CD4-positive, alpha-beta T cell (primary cell): ENCODE data around the gene POP5. TPM values are rescaled to one million over a fixed set of nuclear protein-coding genes. Genes with fewer than 3 reads are reported as not detected.
"Not testable (repeated sequence)": the region's sequence is repeated elsewhere in the genome, so short reads cannot be mapped to it uniquely, and the experiment has no call there.

Source experiments
- ATAC-seq: fragments of 200-7000 bp; cut with Tn5 transposase; one replicate; pipeline ENCODE4 v1.10.0; 2022; ENCODE audit warnings: mild to moderate bottlenecking; ENCODE audit not compliant: poor library complexity
- CTCF ChIA-PET: fragments of 350-600 bp; sonication (Branson Sonifier 250); formaldehyde crosslinking; loops from one replicate; lab custom pipeline; 2021; ENCODE audit warnings: antibody characterized with exemption, inconsistent platforms; lab: Charles Lee
- POLR2A ChIA-PET: fragments of 350-600 bp; sonication (Branson Sonifier 250); formaldehyde crosslinking; loops from one replicate; lab custom pipeline; 2021; ENCODE audit warnings: antibody characterized with exemption, inconsistent platforms; lab: Charles Lee
- DNase-seq, 14 experiments: peaks; one replicate each; pipeline ENCODE4 v3.0.0-alpha.2; 2013 to 2020; ENCODE audit warnings: mixed read lengths in 2 of 14
- H3K27ac ChIP-seq, 2 donors: one replicate each; pipeline versions ENCODE4 v1.5.1 to v1.7.0; 2013; ENCODE audit warnings: low read length in 2 of 2, low read depth in 1 of 2, mild to moderate bottlenecking in 1 of 2
- H3K27me3 ChIP-seq, 2 experiments: 1 replicate in 1 of 2; 2 replicates in 1 of 2; pipeline versions ENCODE4 v1.6.1 to v1.7.0; 2013; ENCODE audit warnings: low read length in 2 of 2, control low read depth in 1 of 2, mild to moderate bottlenecking in 1 of 2, moderate library complexity in 1 of 2; ENCODE audit not compliant: insufficient read depth in 2 of 2, control insufficient read depth in 1 of 2
- H3K36me3 ChIP-seq: one replicate; pipeline ENCODE4 v1.6.1; 2013; ENCODE audit warnings: low read length, control low read depth; ENCODE audit not compliant: insufficient read depth
- H3K4me1 ChIP-seq: one replicate; pipeline ENCODE4 v1.6.1; 2013; ENCODE audit warnings: low read length, control low read depth; ENCODE audit not compliant: insufficient read depth
- H3K4me3 ChIP-seq: one replicate; pipeline ENCODE4 v1.5.1; 2013; ENCODE audit warnings: mild to moderate bottlenecking, low read length, moderate library complexity
- H3K9me3 ChIP-seq, 2 experiments: 1 replicate in 1 of 2; 2 replicates in 1 of 2; pipeline versions ENCODE4 v1.6.1 to v1.7.0; 2013; ENCODE audit warnings: low read length in 2 of 2, mild to moderate bottlenecking in 2 of 2, control low read depth in 1 of 2, moderate library complexity in 1 of 2; ENCODE audit not compliant: control insufficient read depth in 1 of 2, insufficient read depth in 1 of 2
- H3K27ac Mint-ChIP-seq: one replicate; pipeline ENCODE4 v1.8.0; 2020; ENCODE audit warnings: mixed read lengths
- H3K27me3 Mint-ChIP-seq: one replicate; pipeline ENCODE4 v1.8.0; 2021; ENCODE audit warnings: mixed read lengths
- H3K36me3 Mint-ChIP-seq: one replicate; pipeline ENCODE4 v1.8.0; 2021; ENCODE audit warnings: low read depth, mixed read lengths
- H3K4me1 Mint-ChIP-seq: one replicate; pipeline ENCODE4 v1.8.0; 2021; ENCODE audit warnings: low read depth, mixed read lengths
- H3K4me3 Mint-ChIP-seq: one replicate; pipeline ENCODE4 v1.8.0; 2020; ENCODE audit warnings: mild to moderate bottlenecking, mixed read lengths
- H3K9me3 Mint-ChIP-seq: one replicate; pipeline ENCODE4 v1.8.0; 2020; ENCODE audit warnings: mixed read lengths
- CTCF ChIP-seq: fragments of 200-600 bp; IDR thresholded peaks from one replicate; pipeline ENCODE4 v1.8.0; 2022; ENCODE audit warnings: antibody characterized with exemption, mild to moderate bottlenecking
- intact Hi-C, 2 experiments: fragments of 100-400 bp; cut with DNase I in 1 of 2; cut with micrococcal nuclease in 1 of 2; formaldehyde crosslinking; loops; one replicate each; pipeline versions ENCODE4 v1.15.1 to v1.9.0; 2023 to 2025; cut with DNase I, micrococcal nuclease
- total RNA-seq, 174 experiments: library from RNA in 2 of 174; stranded (reverse) in 2 of 174; gene quantifications; one replicate each; pipeline ENCODE4 v1.2.3 and lab custom pipeline; 2021 to 2026

The POP5 gene
- total RNA-seq, 2 experiments from 2014 or later = 17.9 to 22.0 TPM

- H3K4me3 ChIP-seq = no peak overlapping the region
- H3K36me3 Mint-ChIP-seq = no peaks in the 10 kb centered on the region
- intact Hi-C loops = no loop called here
- DNase-seq (peak in 6 of 14 experiments; percentile 12 to 44 (median 28)), ATAC-seq (peak; percentile 44)
- H3K36me3 ChIP-seq = no peaks in the 10 kb centered on the region
- H3K4me1 ChIP-seq = no peaks in the 10 kb centered on the region
- H3K4me1 Mint-ChIP-seq = no peaks in the 10 kb centered on the region
- TF ChIP-seq CTCF = no peak
- H3K27me3 Mint-ChIP-seq = peaks cover 14% of the 10 kb centered on the region
- ChIA-PET POLR2A (no interaction called here), CTCF (interaction anchor here (1.7 kb wide), 1 partner anchor 23 kb away, joined by 5 read pairs; no protein-coding TSS in a partner anchor)
- H3K27ac Mint-ChIP-seq = no peak overlapping the region
- H3K4me3 Mint-ChIP-seq = no peak overlapping the region
- no peaks in the 10 kb centered on the region for H3K27me3 ChIP-seq
- no peaks in the 10 kb centered on the region for H3K9me3 ChIP-seq
- no peaks in the 10 kb centered on the region for H3K9me3 Mint-ChIP-seq
- H3K27ac ChIP-seq = no peak overlapping the region
Observed at GRCh38 chr12:120625557-120626419, 44.6 kb upstream of the POP5 start.

GRCh38 chr12:120620624-120621023 lies 39.4 kb upstream of the POP5 start:
- no peak overlapping the region for H3K27ac Mint-ChIP-seq
- Histone ChIP-seq H3K36me3 (no peaks in the 10 kb centered on the region), H3K27ac (no peak overlapping the region), H3K4me1 (no peaks in the 10 kb centered on the region), H3K9me3 (no peaks in the 10 kb centered on the region), H3K27me3 (peaks cover 5 to 16% of the 10 kb centered on the region in 2 experiments), H3K4me3 (no peak overlapping the region)
- DNase-seq (no peak), ATAC-seq (no peak)
- H3K27me3 Mint-ChIP-seq = peaks cover 38% of the 10 kb centered on the region
- no peak for TF ChIP-seq CTCF
- no peak overlapping the region for H3K4me3 Mint-ChIP-seq
- no peaks in the 10 kb centered on the region for H3K9me3 Mint-ChIP-seq
- H3K4me1 Mint-ChIP-seq = no peaks in the 10 kb centered on the region
- intact Hi-C loops = no loop called here
- ChIA-PET CTCF (no interaction called here), POLR2A (no interaction called here)
- H3K36me3 Mint-ChIP-seq = no peaks in the 10 kb centered on the region

- CTCF ChIA-PET = no interaction called here
- H3K27me3 ChIP-seq = peaks cover 5 to 16% of the 10 kb centered on the region in 2 experiments
- H3K36me3 ChIP-seq = no peaks in the 10 kb centered on the region
- no peaks in the 10 kb centered on the region for H3K9me3 ChIP-seq
- no peak overlapping the region for H3K4me3 Mint-ChIP-seq
- H3K9me3 Mint-ChIP-seq = no peaks in the 10 kb centered on the region
- ATAC-seq = no peak
- H3K4me3 ChIP-seq = no peak overlapping the region
- POLR2A ChIA-PET = interaction anchor here (0.9 kb wide), 1 partner anchor 31 kb away, joined by 3 read pairs; no protein-coding TSS in a partner anchor
- H3K4me1 Mint-ChIP-seq = no peaks in the 10 kb centered on the region
- peaks cover 38% of the 10 kb centered on the region for H3K27me3 Mint-ChIP-seq
- intact Hi-C loops = no loop called here
- no peak for DNase-seq
- no peaks in the 10 kb centered on the region for H3K4me1 ChIP-seq
- no peak for TF ChIP-seq CTCF
- no peak overlapping the region for H3K27ac Mint-ChIP-seq
- no peak overlapping the region for H3K27ac ChIP-seq
- H3K36me3 Mint-ChIP-seq = no peaks in the 10 kb centered on the region
Observed at GRCh38 chr12:120618954-120619615, 37.9 kb upstream of the POP5 start.

GRCh38 chr12:120617767-120618166 lies 36.6 kb upstream of the POP5 start:
- H3K36me3 ChIP-seq, H3K4me1 ChIP-seq, H3K4me3 ChIP-seq, POLR2A ChIA-PET, H3K4me3 Mint-ChIP-seq, H3K36me3 Mint-ChIP-seq, H3K27ac Mint-ChIP-seq, ATAC-seq, H3K4me1 Mint-ChIP-seq, H3K27ac ChIP-seq, H3K9me3 ChIP-seq, intact Hi-C loops, H3K9me3 Mint-ChIP-seq, CTCF ChIA-PET, DNase-seq: not testable (repeated sequence)
- H3K27me3 ChIP-seq = peaks cover 5 to 16% of the 10 kb centered on the region in 2 experiments
- H3K27me3 Mint-ChIP-seq = peaks cover 29% of the 10 kb centered on the region

- H3K4me1 ChIP-seq, DNase-seq, CTCF ChIA-PET, H3K36me3 Mint-ChIP-seq, H3K4me1 Mint-ChIP-seq, H3K9me3 ChIP-seq, H3K36me3 ChIP-seq, POLR2A ChIA-PET, H3K27ac ChIP-seq, H3K27ac Mint-ChIP-seq, intact Hi-C loops, H3K9me3 Mint-ChIP-seq, H3K4me3 Mint-ChIP-seq, H3K4me3 ChIP-seq, ATAC-seq: not testable (repeated sequence)
- H3K27me3 Mint-ChIP-seq = peaks cover 29% of the 10 kb centered on the region
- H3K27me3 ChIP-seq = peaks cover 5 to 16% of the 10 kb centered on the region in 2 experiments
Observed at GRCh38 chr12:120617193-120617592, 36.0 kb upstream of the POP5 start.
